Spleen (tissue), 11 donors: ENCODE data around the gene ZFAND2A. TPM values are rescaled to one million over a fixed set of nuclear protein-coding genes. Genes with fewer than 3 reads are reported as not detected.

ENCODE experiments used
- DNase-seq: peaks from one replicate; pipeline ENCODE4 v3.0.0-alpha.2; 2020
- H3K27ac ChIP-seq, 8 donors: fragments of 200-600 bp; sonication (generic) in 7 of 8; 1 replicate in 4 of 8; 2 replicates in 4 of 8; pipeline versions ENCODE4 v1.5.0 to v1.8.0; 2016 to 2021; ENCODE audit warnings: inconsistent platforms in 4 of 8, mild to moderate bottlenecking in 4 of 8, moderate library complexity in 1 of 8
- H3K27me3 ChIP-seq, 7 donors: fragments of 200-600 bp; sonication (generic) in 6 of 7; replicated peaks in 1 of 7; 1 replicate in 4 of 7; 2 replicates in 3 of 7; pipeline versions ENCODE4 v1.5.0 to v1.8.0; 2016 to 2021; ENCODE audit warnings: inconsistent platforms in 3 of 7, mild to moderate bottlenecking in 1 of 7
- H3K36me3 ChIP-seq, 6 donors: fragments of 200-600 bp; sonication (generic) in 5 of 6; 1 replicate in 4 of 6; 2 replicates in 2 of 6; pipeline versions ENCODE4 v1.5.0 to v1.8.0; 2016 to 2021; ENCODE audit warnings: inconsistent platforms in 2 of 6
- H3K4me1 ChIP-seq, 6 donors: fragments of 200-600 bp; sonication (generic) in 5 of 6; 1 replicate in 3 of 6; 2 replicates in 3 of 6; pipeline versions ENCODE4 v1.5.0 to v1.8.0; 2016 to 2021; ENCODE audit warnings: inconsistent platforms in 3 of 6
- H3K4me3 ChIP-seq, 8 donors: fragments of 200-600 bp; sonication (generic) in 7 of 8; 1 replicate in 4 of 8; 2 replicates in 4 of 8; pipeline versions ENCODE4 v1.5.0 to v1.8.0; 2016 to 2021; ENCODE audit warnings: inconsistent platforms in 4 of 8, mild to moderate bottlenecking in 4 of 8, moderate library complexity in 2 of 8
- H3K9me3 ChIP-seq, 8 donors: fragments of 200-600 bp; sonication (generic) in 7 of 8; 1 replicate in 4 of 8; 2 replicates in 4 of 8; pipeline versions ENCODE4 v1.5.0 to v1.8.0; 2016 to 2021; ENCODE audit warnings: inconsistent platforms in 4 of 8
- CTCF ChIP-seq, 11 experiments: fragments of 200-600 bp in 7 of 11; fragments of 450-650 bp in 4 of 11; sonication (generic) in 4 of 11; IDR thresholded peaks in 8 of 11; conservative IDR thresholded peaks in 3 of 11; 1 replicate in 7 of 11; 2 replicates in 4 of 11; pipeline versions ENCODE4 v1.4.0 to v1.8.0; 2016 to 2021; ENCODE audit warnings: antibody characterized with exemption in 11 of 11, inconsistent platforms in 4 of 11, mild to moderate bottlenecking in 1 of 11
- POLR2A ChIP-seq, 3 donors: fragments of 450-650 bp; IDR thresholded peaks; one replicate each; pipeline ENCODE4 v1.5.1; 2017; ENCODE audit warnings: antibody characterized with exemption in 3 of 3, mild to moderate bottlenecking in 1 of 3
- POLR2AphosphoS5 ChIP-seq, 3 donors: sonication (generic); formaldehyde crosslinking; IDR thresholded peaks; one replicate each; pipeline ENCODE4 v1.5.1; 2017; ENCODE audit warnings: antibody characterized with exemption in 3 of 3
- WGBS, 5 donors: extraction: QIAGEN DNeasy Blood & Tissue Kit in 3 of 5; methylation state at CpG; one replicate each; pipeline versions ENCODE4 v1.1.5 to v1.1.7; 2013 to 2018; 5-methylcytosine and 5-hydroxymethylcytosine counted together
- intact Hi-C: fragments of 100-400 bp; cut with DNase I; formaldehyde crosslinking; loops from one replicate; pipeline ENCODE4 v1.15.0; 2023; ENCODE audit warnings: low total_unique reads
- polyA plus RNA-seq, 3 donors: library from polyadenylated mRNA; stranded (reverse); fragments of 200-250 nt; gene quantifications; one replicate each; pipeline ENCODE4 v1.2.1, GENCODE V29; 2013
- total RNA-seq, 7 donors: library from RNA; depleted of rRNA in 3 of 7; stranded (reverse); fragments of >200 nt in 3 of 7; fragmentation: NEBNext Ultra II Directional in 4 of 7; extraction: Animal tissue kit (Norgen Biotek cat#: 25700) in 4 of 7; gene quantifications; one replicate each; pipeline versions ENCODE4 v1.1.0 to v1.2.1, GENCODE V29; 2016 to 2021
- donor health status: healthy with polysubstance abuse.
- donor health status: DM: no; HTN: no; CAD: no; lungs with moderate emphysema.
- donor health status: DM: no; HTN: no; CAD: no.
- donor health status: Bipolar disorder and iron deficiency.
- donor health status: healthy.
- donor health status: DM: no; HTN: no; CAD: no.
- donor health status: DM: yes; HTN: yes; CAD: no.

The ZFAND2A gene
- total and polyA plus RNA-seq, 10 donors, result 18.3 to 41.7 (median 24.4) TPM

- TF ChIP-seq POLR2A (IDR thresholded peaks at IDR 0.05) (no peak), POLR2AphosphoS5 (IDR thresholded peaks at IDR 0.05) (no peak), CTCF (IDR thresholded peaks at IDR 0.05 in 8 of 11, conservative IDR thresholded peaks at IDR 0.05 in 3 of 11) (no peak)
- intact Hi-C loops, result no loop called here
- H3K4me3 ChIP-seq, result peak overlapping the region in 7 of 8 donors; percentile 69 to 98 (median 77)
- H3K27ac ChIP-seq, result peak overlapping the region in 1 of 8 donors; percentile 87
- peak; percentile 71 for DNase-seq
- H3K36me3 ChIP-seq, result no peaks in the 10 kb centered on the region
- peaks cover 0 to 1% (median 0%) of the 10 kb centered on the region in 8 donors for H3K9me3 ChIP-seq
- peaks cover 14 to 36% (median 22%) of the 10 kb centered on the region in 6 donors for H3K4me1 ChIP-seq
- 21 to 26% (median 25%) methylated on average over 9 of the region's 9 CpGs for WGBS, 5 donors
- no peaks in the 10 kb centered on the region for H3K27me3 ChIP-seq
These were observed 23.0 kb downstream of the ZFAND2A start for GRCh38 chr7:1136841-1137516.

- H3K27ac ChIP-seq, result no peak overlapping the region
- peaks cover 14 to 27% (median 19%) of the 10 kb centered on the region in 6 donors for H3K4me1 ChIP-seq
- peaks cover 0 to 2% (median 0%) of the 10 kb centered on the region in 6 donors for H3K36me3 ChIP-seq
- no peaks in the 10 kb centered on the region for H3K27me3 ChIP-seq
- H3K9me3 ChIP-seq, result peaks cover 0 to 5% (median 0%) of the 10 kb centered on the region in 8 donors
- WGBS, 5 donors, result 77 to 89% (median 78%) methylated on average over 7 of the region's 7 CpGs
- no peak overlapping the region for H3K4me3 ChIP-seq
- DNase-seq, result no peak
- TF ChIP-seq POLR2AphosphoS5 (IDR thresholded peaks at IDR 0.05), result no peak
- intact Hi-C loops, result no loop called here
These were observed 25.0 kb downstream of the ZFAND2A start for GRCh38 chr7:1134951-1135350.

GRCh38 chr7:1131471-1132265 is 28.3 kb downstream of the ZFAND2A start:
- intact Hi-C loops, result no loop called here
- Histone ChIP-seq H3K36me3 (peaks cover 0 to 10% (median under 1%) of the 10 kb centered on the region in 6 donors), H3K27ac (no peak overlapping the region), H3K9me3 (peaks cover 0 to 5% (median 0%) of the 10 kb centered on the region in 8 donors), H3K27me3 (no peaks in the 10 kb centered on the region), H3K4me3 (no peak overlapping the region), H3K4me1 (peaks cover 0 to 2% (median 1%) of the 10 kb centered on the region in 6 donors)
- WGBS, 5 donors, result 87 to 94% (median 90%) methylated on average over 2 of the region's 2 CpGs
- no peak for DNase-seq
- TF ChIP-seq CTCF (IDR thresholded peaks at IDR 0.05 in 8 of 11, conservative IDR thresholded peaks at IDR 0.05 in 3 of 11) (no peak), POLR2A (IDR thresholded peaks at IDR 0.05) (no peak), POLR2AphosphoS5 (IDR thresholded peaks at IDR 0.05) (no peak)

GRCh38 chr7:1130021-1130990 is 29.7 kb downstream of the ZFAND2A start:
- Histone ChIP-seq H3K9me3 (peaks cover 0 to 5% (median 0%) of the 10 kb centered on the region in 8 donors), H3K4me1 (no peaks in the 10 kb centered on the region), H3K27ac (no peak overlapping the region), H3K4me3 (no peak overlapping the region), H3K36me3 (peaks cover 0 to 23% (median 2%) of the 10 kb centered on the region in 6 donors), H3K27me3 (no peaks in the 10 kb centered on the region)
- TF ChIP-seq CTCF (IDR thresholded peaks at IDR 0.05 in 8 of 11, conservative IDR thresholded peaks at IDR 0.05 in 3 of 11), result no peak
- no peak for TF ChIP-seq POLR2A (IDR thresholded peaks at IDR 0.05)
- no peak for TF ChIP-seq POLR2AphosphoS5 (IDR thresholded peaks at IDR 0.05)
- WGBS, 5 donors, result 92 to 97% (median 94%) methylated on average over 23 to 26 of the region's 26 CpGs
- intact Hi-C loops, result no loop called here
- DNase-seq, result peak; percentile 62
